HEK293 (cell line): ENCODE measurements around the gene OGFOD1.

ENCODE experiments used
- CTCF ChIA-PET: fragments of 350-600 bp; formaldehyde crosslinking; extraction: SDS; loops from one replicate; lab custom pipeline; 2021; ENCODE audit warnings: antibody characterized with exemption; lab: Yijun Ruan, JAX
- POLR2A ChIA-PET: fragments of 300-600 bp; formaldehyde crosslinking; extraction: SDS; loops from one replicate; lab custom pipeline; 2020; ENCODE audit warnings: antibody characterized with exemption, inconsistent platforms; lab: Yijun Ruan, JAX
- H3K27ac ChIP-seq: fragments of 200-500 bp; sonication (Bioruptor generic); 2 replicates; pipeline ENCODE4 v1.5.1; 2014; ENCODE audit warnings: low read depth, low read length, control low read depth, inconsistent platforms; ENCODE audit errors: extremely low read depth
- H3K36me3 ChIP-seq, 2 experiments: fragments of 200-500 bp in 1 of 2; sonication (Bioruptor generic) in 1 of 2; 1 replicate in 1 of 2; 2 replicates in 1 of 2; pipeline ENCODE4 v1.5.1; 2014 to 2017; ENCODE audit warnings: inconsistent platforms in 2 of 2, low read length in 2 of 2; ENCODE audit not compliant: control insufficient read depth in 2 of 2, insufficient read depth in 1 of 2
- H3K4me1 ChIP-seq: fragments of 200-500 bp; sonication (Bioruptor generic); 2 replicates; pipeline ENCODE4 v1.5.1; 2014; ENCODE audit warnings: mild to moderate bottlenecking, low read length, inconsistent platforms; ENCODE audit not compliant: control insufficient read depth, insufficient read depth
- H3K4me3 ChIP-seq: 2 replicates; pipeline ENCODE4 v1.5.1; 2011; ENCODE audit warnings: low read depth, mild to moderate bottlenecking, control low read depth, low read length, moderate library complexity
- H3K9me3 ChIP-seq: fragments of 200-500 bp; sonication (Bioruptor generic); 2 replicates; pipeline ENCODE4 v1.5.1; 2014; ENCODE audit warnings: low read depth, low read length, inconsistent platforms; ENCODE audit not compliant: control insufficient read depth, insufficient read depth
- BCL6B ChIP-seq: fragments of 450-650 bp; formaldehyde crosslinking; IDR thresholded peaks from 2 replicates; pipeline ENCODE4 v1.5.1; 2017; ENCODE audit warnings: missing biosample characterization, missing genetic modification characterization
- FEZF1 ChIP-seq: fragments of 450-650 bp; formaldehyde crosslinking; IDR thresholded peaks from 2 replicates; pipeline ENCODE4 v1.5.1; 2016; ENCODE audit warnings: missing biosample characterization, missing genetic modification characterization
- KLF7 ChIP-seq: fragments of 450-650 bp; formaldehyde crosslinking; IDR thresholded peaks from 2 replicates; pipeline ENCODE4 v1.5.1; 2016; ENCODE audit warnings: missing biosample characterization, missing genetic modification characterization, borderline replicate concordance
- PRDM10 ChIP-seq: fragments of 450-650 bp; formaldehyde crosslinking; IDR thresholded peaks from 2 replicates; pipeline ENCODE4 v1.5.1; 2016; ENCODE audit warnings: missing biosample characterization, missing genetic modification characterization
- PRDM6 ChIP-seq: fragments of 450-650 bp; formaldehyde crosslinking; IDR thresholded peaks from 2 replicates; pipeline ENCODE4 v1.5.1; 2017; ENCODE audit warnings: missing biosample characterization, missing genetic modification characterization
- TCF7L2 ChIP-seq: IDR thresholded peaks from 2 replicates; pipeline ENCODE4 v1.6.1; 2011; ENCODE audit warnings: low read depth, mild to moderate bottlenecking, inconsistent platforms, low read length, moderate library complexity, borderline replicate concordance
- ZBTB10 ChIP-seq: fragments of 450-650 bp; formaldehyde crosslinking; IDR thresholded peaks from 2 replicates; pipeline ENCODE4 v1.5.1; 2016; ENCODE audit warnings: missing biosample characterization, missing genetic modification characterization
- ZBTB17 ChIP-seq: fragments of 450-650 bp; formaldehyde crosslinking; IDR thresholded peaks from 2 replicates; pipeline ENCODE4 v1.5.1; 2016; ENCODE audit warnings: missing biosample characterization, missing genetic modification characterization
- ZBTB20 ChIP-seq: fragments of 450-650 bp; formaldehyde crosslinking; IDR thresholded peaks from 2 replicates; pipeline ENCODE4 v1.5.1; 2016; ENCODE audit warnings: missing biosample characterization, missing genetic modification characterization
- ZNF223 ChIP-seq: fragments of 450-650 bp; formaldehyde crosslinking; IDR thresholded peaks from 2 replicates; pipeline ENCODE4 v1.5.1; 2016; ENCODE audit warnings: missing biosample characterization, missing genetic modification characterization
- ZNF274 ChIP-seq, 2 experiments: fragments of 200-500 bp in 1 of 2; fragments of 450-650 bp in 1 of 2; sonication (Bioruptor generic) in 1 of 2; formaldehyde crosslinking in 1 of 2; IDR thresholded peaks; 2 replicates each; pipeline versions ENCODE4 v1.5.1 to v1.6.1; 2014 to 2016; ENCODE audit warnings: borderline replicate concordance in 1 of 2, inconsistent platforms in 1 of 2, low read length in 1 of 2, missing biosample characterization in 1 of 2, missing genetic modification characterization in 1 of 2
- ZNF335 ChIP-seq: fragments of 450-650 bp; formaldehyde crosslinking; conservative IDR thresholded peaks from 2 replicates; pipeline ENCODE4 v1.5.1; 2016; ENCODE audit warnings: missing biosample characterization, missing genetic modification characterization
- ZNF366 ChIP-seq: fragments of 450-650 bp; formaldehyde crosslinking; conservative IDR thresholded peaks from 2 replicates; pipeline ENCODE4 v1.5.1; 2016; ENCODE audit warnings: missing biosample characterization, missing genetic modification characterization
- ZNF391 ChIP-seq: fragments of 450-650 bp; formaldehyde crosslinking; IDR thresholded peaks from 2 replicates; pipeline ENCODE4 v1.5.1; 2016; ENCODE audit warnings: low read depth, missing biosample characterization, missing genetic modification characterization, borderline replicate concordance
- ZNF404 ChIP-seq: fragments of 450-650 bp; formaldehyde crosslinking; IDR thresholded peaks from 2 replicates; pipeline ENCODE4 v1.5.1; 2017; ENCODE audit warnings: missing biosample characterization, missing genetic modification characterization
- ZNF610 ChIP-seq: fragments of 450-650 bp; formaldehyde crosslinking; IDR thresholded peaks from 2 replicates; pipeline ENCODE4 v1.5.1; 2016; ENCODE audit warnings: missing biosample characterization, missing genetic modification characterization, borderline replicate concordance
- ZNF660 ChIP-seq: fragments of 450-650 bp; IDR thresholded peaks from 2 replicates; pipeline ENCODE4 v1.5.1; 2018; ENCODE audit warnings: missing biosample characterization, mild to moderate bottlenecking, missing genetic modification characterization
- ZNF747 ChIP-seq: fragments of 450-650 bp; formaldehyde crosslinking; IDR thresholded peaks from 2 replicates; pipeline ENCODE4 v1.5.1; 2016; ENCODE audit warnings: missing biosample characterization, missing genetic modification characterization
- ZNF768 ChIP-seq: fragments of 450-650 bp; formaldehyde crosslinking; IDR thresholded peaks from 2 replicates; pipeline ENCODE4 v1.5.1; 2018; ENCODE audit warnings: missing biosample characterization, mild to moderate bottlenecking, missing genetic modification characterization

Gene OGFOD1

GRCh38 chr16:56479469-56479868 is 28.1 kb downstream of the OGFOD1 start:
- Histone ChIP-seq H3K9me3 (no peaks in the 10 kb centered on the region), H3K27ac (no peak overlapping the region), H3K4me3 (no peak overlapping the region), H3K36me3 (peaks cover 25 to 64% of the 10 kb centered on the region in 2 experiments), H3K4me1 (peaks cover 6% of the 10 kb centered on the region)
- ChIA-PET POLR2A (no interaction called here), CTCF (no interaction called here)
- TF ChIP-seq ZBTB17 (tag by site-specific recombination) (peak; percentile 40), ZNF223 (no peak), ZNF660 (tag by site-specific recombination) (no peak), PRDM10 (tag by site-specific recombination) (peak; percentile 21; the same call in 1 of the 2 replicates), ZBTB20 (peak; percentile 40; the same call in 1 of the 2 replicates)

- ChIA-PET POLR2A (no interaction called here), CTCF (interaction anchor here (0.6 to 2.3 kb wide), 2 partner anchors 221 to 446 kb away, joined by 3 to 8 read pairs; no protein-coding TSS in a partner anchor)
- Histone ChIP-seq H3K9me3 (no peaks in the 10 kb centered on the region), H3K4me3 (no peak overlapping the region), H3K27ac (no peak overlapping the region), H3K36me3 (peaks cover 18 to 60% of the 10 kb centered on the region in 2 experiments), H3K4me1 (peaks cover 6% of the 10 kb centered on the region)
- TF ChIP-seq ZNF335 (tag by site-specific recombination): 0 out of 2 replicates have a peak, but pooled peaks have one; percentile 33
- TF ChIP-seq ZNF391 (tag by site-specific recombination): no peak
Observed at GRCh38 chr16:56480776-56481467, 29.6 kb downstream of the OGFOD1 start.

GRCh38 chr16:56481468-56482122 is 30.2 kb downstream of the OGFOD1 start:
- peaks cover 6% of the 10 kb centered on the region for H3K4me1 ChIP-seq
- H3K4me3 ChIP-seq: no peak overlapping the region
- H3K36me3 ChIP-seq: peaks cover 13 to 54% of the 10 kb centered on the region in 2 experiments
- POLR2A ChIA-PET: interaction anchor here (0.6 kb wide), 1 partner anchor 80 kb away, joined by 7 read pairs; no protein-coding TSS in a partner anchor
- H3K27ac ChIP-seq: no peak overlapping the region
- no peaks in the 10 kb centered on the region for H3K9me3 ChIP-seq
- CTCF ChIA-PET: interaction anchor here (1.1 to 2.3 kb wide), 2 partner anchors 32 to 220 kb away, joined by 4 to 8 read pairs; no protein-coding TSS in a partner anchor
- TF ChIP-seq BCL6B (tag by site-specific recombination) (0 out of 2 replicates have a peak, but pooled peaks have one; percentile 26), ZBTB10 (tag by site-specific recombination) (no peak), ZNF610 (no peak), FEZF1 (tag by site-specific recombination) (0 out of 2 replicates have a peak, but pooled peaks have one; percentile 15), PRDM6 (tag by site-specific recombination) (peak; percentile 41; the same call in 1 of the 2 replicates), ZNF366 (tag by site-specific recombination) (no peak; the same call in 1 of the 2 replicates), ZNF747 (no peak), ZNF768 (tag by site-specific recombination) (no peak), TCF7L2 (peak; percentile 39; the same call in 1 of the 2 replicates), ZNF404 (no peak), ZNF274 (IDR thresholded peaks at IDR 0.05; ENCODE audit: low read length) (no peak), ZNF274 (tag by site-specific recombination; IDR thresholded peaks at IDR 0.05; ENCODE audit: borderline replicate concordance) (no peak), KLF7 (tag by site-specific recombination) (no peak)
